Stimulated activated CD4-positive, alpha-beta T cell treated with anti-CD3 and anti-CD28 coated beads, Interleukin-2, amount 100 ng/mL, for 48 hours (primary cell): ENCODE measurements around the gene STK39.

Source experiments
- DNase-seq, 2 donors: peaks; one replicate each; pipeline ENCODE4 v3.0.0-alpha.2; 2020

STK39 gene

DNA sequence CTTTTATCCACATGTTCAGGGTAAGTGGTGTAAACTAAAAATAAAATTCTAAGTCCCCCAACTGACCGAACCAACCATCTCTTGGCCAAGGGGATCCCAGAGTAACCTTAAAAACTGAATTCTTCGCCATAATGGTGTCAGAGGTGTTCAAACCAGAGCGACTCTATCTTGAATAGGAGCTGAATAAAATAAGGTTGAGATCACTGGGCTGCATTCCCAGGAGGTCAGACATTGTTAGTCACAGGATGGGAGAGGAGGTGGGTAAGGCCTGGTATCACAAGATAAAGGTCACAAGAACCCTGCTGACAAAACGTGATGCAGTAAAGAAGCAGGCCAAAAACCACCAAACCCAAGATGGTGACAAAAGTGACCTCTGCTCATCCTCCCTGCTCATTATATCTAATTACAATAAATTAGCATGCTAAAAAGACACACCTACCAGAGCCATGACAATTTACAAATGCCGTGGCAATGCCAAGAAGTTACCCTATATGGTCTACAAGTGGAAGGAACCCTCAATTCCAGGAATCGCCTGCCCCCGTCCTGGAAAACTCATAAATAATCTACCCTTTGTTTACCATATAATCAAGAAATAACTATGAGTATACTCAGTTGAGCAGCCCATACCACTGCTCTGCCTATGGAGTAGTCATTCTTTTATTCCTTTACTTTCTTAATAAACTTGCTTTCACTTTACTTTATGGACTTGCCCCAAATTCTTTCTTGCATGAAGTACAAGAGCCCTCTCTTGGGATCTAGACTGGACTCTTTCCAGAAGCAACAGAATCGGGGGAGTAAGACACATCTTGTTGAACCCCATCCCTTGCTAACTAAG is 302.4 kb downstream of the STK39 start:
- no peak for DNase-seq

DNA sequence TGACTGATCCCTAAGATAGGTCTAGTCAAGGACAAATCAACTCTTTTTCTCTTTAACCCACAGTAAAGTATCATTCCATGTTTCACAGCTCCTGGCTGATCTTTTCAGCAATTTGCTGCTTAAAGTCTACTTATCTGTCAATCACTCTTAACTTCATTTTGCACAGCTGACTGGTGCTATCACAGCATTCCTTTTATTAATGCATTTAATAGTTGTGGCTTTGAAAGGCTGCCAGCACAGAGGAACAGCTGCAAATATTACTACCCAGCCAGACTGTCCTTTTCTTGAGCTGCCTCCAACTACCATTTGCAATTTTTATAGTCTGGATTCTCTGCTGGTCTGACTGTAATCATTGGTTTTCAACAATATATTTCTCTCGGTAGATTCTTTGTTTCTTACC is 303.5 kb downstream of the STK39 start:
- DNase-seq: no peak

GRCh38 chr2:167943368-167943767 is 304.0 kb downstream of the STK39 start:
- DNase-seq: no peak

DNA sequence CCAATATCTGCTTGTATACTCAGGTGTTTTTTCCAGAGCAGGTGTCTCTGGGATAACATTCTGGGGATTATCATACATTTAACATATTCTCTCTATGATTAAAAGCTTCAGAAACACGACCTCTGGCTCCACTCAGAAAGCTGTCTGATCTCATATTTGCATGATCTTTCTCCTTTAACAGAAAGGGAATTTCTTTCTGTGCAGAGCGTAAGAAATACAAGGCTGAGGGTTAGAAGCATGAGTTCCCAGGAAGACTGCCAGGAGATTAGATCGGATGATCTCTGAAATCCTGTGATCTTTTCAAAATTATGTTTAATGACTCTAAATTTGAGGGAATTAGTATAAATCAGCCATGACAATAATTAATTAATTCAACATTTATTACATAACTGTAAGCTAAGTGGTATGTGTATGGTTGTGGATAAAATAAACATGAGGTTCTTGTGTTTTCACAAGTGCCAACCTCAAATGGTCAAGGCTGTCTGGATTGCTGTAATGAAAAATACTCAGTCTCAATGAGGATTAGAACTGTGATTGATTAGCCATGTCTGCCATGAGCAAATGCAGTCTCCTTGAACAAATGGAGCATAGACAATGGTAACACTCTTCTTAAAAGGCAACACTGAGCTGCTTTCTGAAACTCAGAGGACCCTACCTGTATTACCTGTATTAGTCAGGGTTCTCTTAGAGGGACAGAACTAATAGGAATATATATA is 304.9 kb downstream of the STK39 start:
- no peak for DNase-seq

DNA sequence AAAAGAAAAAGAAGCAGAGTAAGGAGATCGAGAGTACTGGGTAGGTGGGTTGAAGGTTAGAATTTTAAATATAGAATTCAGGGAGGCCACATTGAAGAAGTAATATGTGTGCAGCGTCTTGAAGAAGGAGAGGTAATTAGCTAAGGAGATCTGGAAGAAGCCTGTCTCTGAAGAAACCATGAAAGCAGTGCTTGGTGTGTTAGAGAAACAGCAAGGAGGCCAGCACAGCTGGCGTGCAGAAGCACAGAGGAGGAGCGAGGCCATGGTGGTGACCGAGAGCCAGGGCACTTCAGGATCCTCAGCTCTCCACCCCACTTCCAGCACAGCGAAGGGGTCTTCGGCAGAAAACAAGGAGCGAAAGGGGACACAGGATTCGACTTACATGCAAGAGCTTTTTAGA is 305.8 kb downstream of the STK39 start:
- DNase-seq: no peak

DNA sequence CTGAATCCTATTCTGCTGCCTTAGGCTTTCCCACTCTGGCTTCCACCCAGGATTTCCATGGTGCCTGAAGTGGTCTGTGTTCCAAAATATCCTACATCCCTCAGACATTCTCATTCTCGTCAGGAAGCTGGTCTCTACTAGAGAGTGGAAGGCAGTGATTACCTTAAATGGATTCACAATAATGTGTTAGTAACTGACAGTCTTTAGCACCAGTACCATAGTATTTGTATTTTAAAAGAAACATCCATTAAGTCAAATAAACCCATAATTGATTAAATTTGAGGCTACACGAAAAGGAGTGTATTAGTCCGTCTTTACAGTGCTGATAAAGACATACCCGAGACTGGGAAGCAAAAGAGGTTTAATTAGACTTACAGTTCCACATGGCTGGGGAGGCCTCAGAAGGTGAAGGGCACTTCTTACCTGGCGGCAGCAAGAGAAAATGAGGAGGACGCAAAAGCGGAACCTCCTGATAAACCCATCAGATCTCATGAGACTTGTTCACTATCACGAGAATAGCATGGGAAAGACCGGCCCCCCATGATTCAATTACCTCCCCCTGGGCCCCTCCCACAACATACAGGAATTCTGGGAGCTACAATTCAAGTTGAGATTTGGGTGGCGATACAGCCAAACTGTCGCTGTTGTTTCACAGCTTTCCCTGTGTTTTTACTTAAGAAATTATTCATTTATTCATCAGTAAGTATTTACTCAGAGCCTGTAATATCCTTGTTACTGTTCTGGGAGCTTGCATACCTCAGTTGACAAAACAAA is 306.5 kb downstream of the STK39 start:
- no peak for DNase-seq

DNA sequence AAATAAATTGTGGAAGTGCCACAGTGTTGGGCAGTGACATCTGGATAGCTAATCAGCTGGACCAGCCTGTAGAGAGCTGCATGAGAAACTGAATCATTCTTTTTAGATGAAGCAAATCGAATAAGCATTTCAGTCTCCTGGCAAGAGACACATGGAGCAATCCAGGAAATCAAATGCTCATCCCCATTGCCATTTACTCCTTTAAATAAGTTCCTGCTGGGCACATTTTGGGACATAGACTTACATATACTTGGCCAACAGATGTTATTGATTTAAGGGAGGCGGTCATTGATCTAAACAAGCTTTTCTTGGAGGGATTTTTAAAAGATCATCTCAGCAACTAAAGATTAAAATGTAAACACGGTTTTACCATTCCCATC is 307.1 kb downstream of the STK39 start:
- no peak for DNase-seq

DNA sequence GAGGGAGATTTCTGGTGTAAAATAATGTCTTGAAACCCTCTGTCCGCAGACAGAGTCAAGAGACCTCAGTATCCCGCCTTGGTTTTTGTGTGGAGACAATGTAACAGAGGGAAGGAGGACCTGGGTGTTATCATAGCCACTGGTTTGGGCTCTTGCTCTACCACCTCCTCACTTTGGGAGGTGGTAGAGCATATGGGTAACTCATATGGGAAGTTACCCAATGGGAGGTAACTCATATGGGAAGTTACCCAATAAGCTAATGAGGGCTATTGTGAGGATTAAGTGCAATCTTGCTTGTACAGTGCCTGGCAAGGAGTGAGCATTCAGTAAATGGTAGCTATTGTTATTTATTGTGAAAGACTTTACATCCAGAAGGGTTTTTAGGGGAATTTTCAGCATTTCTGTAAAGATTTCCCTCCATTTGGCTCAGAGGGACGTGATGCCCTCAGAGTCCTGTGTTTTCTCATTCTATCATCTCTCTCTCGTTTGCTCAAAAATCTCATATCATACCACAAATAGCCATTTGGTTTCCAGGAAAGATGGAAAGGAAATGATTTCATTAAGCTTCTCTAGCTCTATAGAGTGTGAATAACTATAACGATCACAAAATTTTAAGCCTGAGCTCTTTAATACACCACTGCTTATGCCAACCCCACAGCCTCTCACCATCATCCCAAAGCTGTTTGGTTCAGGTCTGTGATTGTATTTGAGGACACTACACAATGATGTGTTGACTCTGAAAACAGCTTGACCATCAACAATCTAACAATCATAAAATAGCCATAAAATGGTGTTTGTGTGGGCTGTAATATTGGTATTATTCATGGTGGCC is 307.7 kb downstream of the STK39 start:
- no peak for DNase-seq

GRCh38 chr2:167937403-167937802 is 310.0 kb downstream of the STK39 start:
- DNase-seq: no peak

GRCh38 chr2:167935803-167936110 is 311.6 kb downstream of the STK39 start:
- DNase-seq: no peak

- no peak for DNase-seq
Observed at GRCh38 chr2:167933097-167933814, 314.1 kb downstream of the STK39 start.

DNA sequence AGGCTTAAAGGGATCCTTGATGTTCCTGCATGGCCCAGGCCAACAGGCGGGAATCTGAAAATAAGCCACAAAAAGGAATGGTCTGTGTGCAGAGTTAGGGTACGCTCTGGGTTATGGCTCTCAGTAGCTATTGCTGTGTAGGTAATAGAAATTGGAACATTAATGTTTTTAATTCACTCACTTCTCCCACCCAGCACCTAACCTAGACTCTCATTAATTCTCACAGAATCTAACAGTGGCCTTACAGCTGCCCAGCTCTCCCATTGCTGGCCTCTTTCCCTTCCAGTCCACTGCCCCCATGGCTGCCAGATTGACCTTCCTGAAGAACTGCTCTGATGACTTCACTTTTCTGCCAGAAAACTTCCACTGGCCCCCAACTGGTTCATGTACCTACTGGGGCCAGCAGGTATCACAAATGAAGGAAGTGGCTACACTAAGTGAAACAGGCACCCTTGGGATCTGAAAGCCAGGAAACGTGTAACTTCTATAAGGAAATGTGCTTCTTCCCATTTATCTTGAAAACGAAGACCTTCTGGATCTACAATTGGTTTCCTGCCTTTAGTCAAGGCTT is 315.2 kb downstream of the STK39 start:
- no peak for DNase-seq

DNA sequence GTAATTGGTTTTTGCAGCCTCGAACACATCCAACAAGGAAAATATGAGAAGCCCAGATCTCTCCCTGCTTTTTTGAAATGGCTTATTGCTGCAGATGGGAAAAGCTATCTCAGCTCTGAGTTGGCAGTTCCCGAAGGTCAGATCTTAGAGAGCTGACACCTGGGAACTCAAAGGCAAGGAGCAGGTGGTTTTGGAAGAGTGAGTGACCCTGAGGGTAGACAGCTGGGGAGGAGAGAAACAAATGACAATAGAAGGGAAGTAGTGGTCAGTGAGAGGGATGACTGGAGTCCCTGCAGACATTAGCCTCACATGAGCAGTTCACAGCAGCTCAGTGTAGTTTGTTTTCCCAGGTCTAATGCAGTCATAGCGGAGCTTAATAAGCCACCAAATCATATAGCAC is 317.9 kb downstream of the STK39 start:
- no peak for DNase-seq

- DNase-seq: no peak
Observed at GRCh38 chr2:167928434-167928833, 319.0 kb downstream of the STK39 start.

GRCh38 chr2:167925758-167926157 is 321.6 kb downstream of the STK39 start:
- DNase-seq: no peak

- DNase-seq: no peak
Observed at GRCh38 chr2:167924556-167924955, 322.8 kb downstream of the STK39 start.

DNA sequence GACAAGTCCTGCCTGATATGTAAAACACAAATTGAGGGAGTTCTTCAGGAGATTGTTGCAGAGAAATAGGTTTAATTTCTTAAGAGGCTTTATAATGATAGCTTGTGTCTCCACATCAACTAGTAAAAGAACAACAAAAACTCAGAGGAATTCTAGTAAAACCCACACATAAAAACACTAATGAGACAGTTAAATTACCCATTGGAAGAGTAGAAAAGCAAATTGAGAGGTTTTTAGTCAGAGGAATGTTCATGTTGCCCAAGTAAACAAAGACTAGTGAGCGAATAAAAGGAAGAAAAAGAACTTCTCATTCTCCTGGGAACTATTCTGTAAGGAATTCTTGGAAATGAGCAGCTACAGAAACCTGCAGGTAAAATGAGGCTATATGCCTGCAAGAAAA is 330.6 kb downstream of the STK39 start:
- no peak for DNase-seq

DNA sequence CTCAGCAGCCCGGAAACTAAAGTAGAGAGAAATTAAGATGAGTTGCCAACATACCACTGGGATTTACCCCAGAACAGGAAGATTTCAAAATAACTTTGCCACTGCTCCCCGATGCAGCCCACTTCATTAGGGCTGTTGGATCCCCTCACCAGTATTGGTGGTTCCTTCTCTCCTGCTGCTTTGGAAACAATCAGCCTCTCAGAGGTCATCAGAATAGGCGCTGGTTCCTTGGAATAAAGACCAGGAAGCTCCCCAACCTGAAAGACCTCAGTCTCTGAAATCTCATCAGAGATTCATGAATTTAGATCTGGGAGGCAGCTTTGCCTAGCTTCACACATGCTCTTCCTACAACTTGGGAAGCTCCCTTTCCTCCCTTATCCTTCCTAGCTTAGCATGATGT is 332.4 kb downstream of the STK39 start:
- DNase-seq: no peak

DNA sequence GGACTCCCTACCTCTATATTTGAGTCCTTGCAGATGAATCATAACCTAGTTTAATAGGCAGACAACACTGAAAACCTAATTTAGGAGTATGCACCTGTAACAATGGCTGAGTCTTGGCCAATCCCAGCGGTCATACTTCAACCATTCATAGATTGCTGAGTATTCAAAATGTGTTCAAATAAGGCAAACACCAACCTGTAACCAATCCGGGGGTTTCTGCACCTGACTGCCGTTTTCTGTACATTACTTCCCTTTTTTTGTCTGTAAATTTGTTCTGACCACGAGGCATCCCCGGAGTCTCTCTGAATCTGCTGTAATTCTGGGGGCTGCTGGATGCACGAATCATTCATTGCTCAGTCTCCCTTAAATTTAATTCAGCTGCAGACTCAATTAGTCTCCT is 338.6 kb downstream of the STK39 start:
- no peak for DNase-seq

DNA sequence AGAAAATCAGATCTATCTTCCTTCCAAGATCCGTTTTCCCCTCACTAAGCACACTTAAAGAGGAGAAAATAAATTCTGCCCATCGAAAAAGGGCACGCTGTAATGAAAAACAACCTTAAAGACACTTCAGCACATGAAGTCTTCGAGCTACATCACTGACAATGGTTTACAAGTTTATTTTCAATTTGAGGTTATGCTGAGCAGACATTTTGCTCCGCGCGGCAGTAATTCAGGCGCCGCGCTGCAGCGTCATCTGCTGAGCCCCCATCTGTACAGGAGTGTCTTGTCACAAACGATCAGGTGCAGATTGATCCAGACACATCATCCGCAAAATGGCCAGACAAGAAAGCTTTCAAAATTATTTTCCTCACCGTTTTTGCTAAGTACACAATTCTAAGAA is 341.7 kb downstream of the STK39 start:
- no peak for DNase-seq
